Sigmoid colon (tissue), 3 donors: ENCODE measurements around the gene ZFYVE9.

Experiments used
- CTCF ChIP-seq, 4 experiments: fragments of 450-650 bp in 3 of 4; fragments of 200-600 bp in 1 of 4; IDR thresholded peaks; one replicate each; pipeline ENCODE4 v1.5.1; 2016 to 2019; ENCODE audit warnings: antibody characterized with exemption in 4 of 4, mild to moderate bottlenecking in 3 of 4, moderate library complexity in 2 of 4
- POLR2A ChIP-seq, 2 donors: fragments of 450-650 bp; IDR thresholded peaks; one replicate each; pipeline ENCODE4 v1.6.1; 2016; ENCODE audit warnings: antibody characterized with exemption in 2 of 2, mild to moderate bottlenecking in 2 of 2, moderate library complexity in 2 of 2

GRCh38 chr1:52238887-52239707, 97.2 kb downstream of the ZFYVE9 start:
- TF ChIP-seq CTCF (IDR thresholded peaks at IDR 0.05) = no peak
- TF ChIP-seq POLR2A (IDR thresholded peaks at IDR 0.05) = no peak
